NK-92 (cell line): ENCODE results near the gene ADARB2.
"Not testable (repeated sequence)": the region's sequence is repeated elsewhere in the genome, so short reads cannot be mapped to it uniquely, and the experiment has no call there.

Experiments used
- DNase-seq: peaks from one replicate; lab custom pipeline; 2025; ENCODE audit not compliant: unreplicated experiment; lab: John Stamatoyannopoulos, UW

Gene ADARB2

DNA sequence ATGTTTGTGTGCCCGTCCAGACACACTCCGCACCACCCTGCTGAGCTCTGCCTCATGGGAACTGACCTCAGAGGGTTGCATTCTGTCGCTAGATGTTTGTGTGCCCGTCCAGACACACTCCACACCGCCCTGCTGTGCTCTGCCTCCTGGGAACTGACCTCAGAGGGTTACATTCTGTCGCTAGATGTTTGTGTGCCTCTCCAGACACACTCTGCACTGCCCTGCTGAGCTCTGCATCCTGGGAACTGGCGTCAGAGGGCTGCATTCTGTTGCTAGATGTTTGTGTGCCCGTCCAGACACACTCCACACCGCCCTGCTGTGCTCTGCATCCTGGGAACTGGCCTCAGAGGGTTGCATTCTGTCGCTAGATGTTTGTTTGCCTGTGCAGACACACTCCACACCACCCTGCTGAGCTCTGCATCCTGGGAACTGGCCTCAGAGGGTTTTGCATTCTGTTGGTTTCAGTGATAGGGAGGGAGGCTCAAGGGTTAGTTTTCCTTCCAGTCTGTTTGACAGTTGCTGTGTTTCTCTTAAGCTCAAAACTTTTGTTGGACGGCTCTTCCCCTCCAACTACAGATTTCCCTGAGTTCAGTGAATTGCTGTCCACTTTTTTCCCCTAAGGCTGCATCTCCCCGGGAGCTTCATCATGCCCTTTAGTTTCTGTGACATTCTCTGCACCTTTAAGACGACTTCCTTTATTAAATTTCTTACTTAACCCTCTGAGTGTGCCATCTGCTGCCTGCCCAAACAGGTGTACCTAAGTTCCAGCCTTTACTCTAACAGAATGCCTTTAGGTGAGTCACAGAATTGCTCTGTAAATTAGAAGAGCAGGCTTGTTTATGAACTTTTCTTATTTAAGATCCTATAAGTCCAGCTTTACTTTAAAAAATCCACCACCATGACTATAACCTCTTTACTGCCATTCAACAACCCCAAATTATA lies 119.7 kb downstream of the ADARB2 start:
- not testable (repeated sequence) for DNase-seq

DNA sequence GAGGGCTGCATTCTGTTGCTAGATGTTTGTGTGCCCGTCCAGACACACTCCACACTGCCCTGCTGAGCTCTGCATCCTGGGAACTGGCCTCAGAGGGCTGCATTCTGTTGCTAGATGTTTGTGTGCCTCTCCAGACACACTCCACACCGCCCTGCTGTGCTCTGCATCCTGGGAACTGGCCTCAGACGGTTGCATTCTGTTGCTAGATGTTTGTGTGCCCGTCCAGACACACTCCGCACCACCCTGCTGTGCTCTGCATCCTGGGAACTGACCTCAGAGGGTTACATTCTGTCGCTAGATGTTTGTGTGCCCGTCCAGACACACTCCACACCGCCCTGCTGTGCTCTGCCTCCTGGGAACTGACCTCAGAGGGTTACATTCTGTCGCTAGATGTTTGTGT lies 120.6 kb downstream of the ADARB2 start:
- not testable (repeated sequence) for DNase-seq

GRCh38 chr10:1615186-1615954 lies 122.0 kb downstream of the ADARB2 start:
- no peak for DNase-seq

DNA sequence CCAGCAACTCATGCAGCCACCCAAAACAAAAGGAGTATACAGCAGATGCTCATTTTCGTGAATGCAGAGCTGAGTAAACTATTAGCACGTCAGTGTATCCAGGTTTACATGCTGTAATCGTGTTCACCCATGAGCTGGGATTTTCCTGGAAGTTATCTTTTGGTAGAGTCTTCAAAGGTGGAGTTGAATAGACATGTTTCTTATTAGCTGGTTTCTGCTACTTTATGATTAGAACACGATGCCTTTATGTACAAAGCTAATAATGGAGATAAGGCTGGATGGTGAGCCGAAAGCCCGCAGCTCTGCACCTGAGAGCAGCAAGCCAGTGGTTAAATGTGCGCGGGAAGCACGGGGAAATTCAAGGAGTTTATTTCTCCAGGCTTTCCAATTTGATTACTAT lies 123.8 kb downstream of the ADARB2 start:
- DNase-seq, result no peak

- no peak for DNase-seq
Observed at GRCh38 chr10:1612908-1613307, 124.4 kb downstream of the ADARB2 start.

- no peak for DNase-seq
Observed at GRCh38 chr10:1611936-1612550, 125.3 kb downstream of the ADARB2 start.

DNA sequence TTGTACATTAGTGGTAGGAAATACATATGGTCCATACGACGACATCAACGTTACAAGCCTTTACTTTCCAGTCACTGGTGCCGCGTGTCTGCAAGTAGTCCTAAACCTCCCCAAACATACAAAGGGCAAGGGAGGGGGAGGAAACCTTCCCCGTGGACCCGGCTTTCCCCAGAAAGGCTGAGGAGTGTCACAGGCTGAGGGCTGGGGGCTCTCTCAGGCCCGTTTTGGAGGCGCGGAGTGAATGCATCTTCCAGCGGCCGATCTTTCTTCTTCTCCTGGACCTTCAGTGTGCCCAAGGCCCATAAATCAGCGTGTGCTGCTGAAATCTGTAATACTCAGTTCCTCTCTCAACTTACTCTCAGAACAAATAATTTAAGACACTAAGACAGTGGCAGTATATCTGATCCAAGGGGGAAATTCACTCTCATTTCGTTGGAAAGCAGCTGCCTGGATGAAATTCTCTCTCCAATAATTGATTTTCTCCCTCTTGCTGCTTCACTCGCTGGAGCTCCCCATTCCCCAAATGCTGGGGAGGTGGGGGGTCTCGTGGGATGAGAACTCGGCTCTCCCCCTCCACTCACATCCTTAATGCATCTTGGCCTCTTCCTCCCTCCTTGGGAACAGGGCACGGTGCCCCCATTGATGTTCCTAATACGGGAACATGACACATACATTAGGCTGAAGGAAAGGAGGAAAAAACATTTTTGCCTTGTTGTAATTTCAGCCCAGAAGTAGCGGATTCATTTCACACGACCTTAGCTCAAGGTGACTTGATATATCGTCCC lies 126.1 kb downstream of the ADARB2 start:
- no peak for DNase-seq

- no peak for DNase-seq
Observed at GRCh38 chr10:1609648-1609970, 127.7 kb downstream of the ADARB2 start.

GRCh38 chr10:1608851-1609647 lies 128.3 kb downstream of the ADARB2 start:
- no peak for DNase-seq

GRCh38 chr10:1608408-1608807 lies 128.9 kb downstream of the ADARB2 start:
- no peak for DNase-seq

GRCh38 chr10:1607466-1607865 lies 129.9 kb downstream of the ADARB2 start:
- no peak for DNase-seq

- no peak for DNase-seq
Observed at GRCh38 chr10:1605999-1606940, 131.1 kb downstream of the ADARB2 start.

GRCh38 chr10:1605121-1605520 lies 132.2 kb downstream of the ADARB2 start:
- no peak for DNase-seq

DNA sequence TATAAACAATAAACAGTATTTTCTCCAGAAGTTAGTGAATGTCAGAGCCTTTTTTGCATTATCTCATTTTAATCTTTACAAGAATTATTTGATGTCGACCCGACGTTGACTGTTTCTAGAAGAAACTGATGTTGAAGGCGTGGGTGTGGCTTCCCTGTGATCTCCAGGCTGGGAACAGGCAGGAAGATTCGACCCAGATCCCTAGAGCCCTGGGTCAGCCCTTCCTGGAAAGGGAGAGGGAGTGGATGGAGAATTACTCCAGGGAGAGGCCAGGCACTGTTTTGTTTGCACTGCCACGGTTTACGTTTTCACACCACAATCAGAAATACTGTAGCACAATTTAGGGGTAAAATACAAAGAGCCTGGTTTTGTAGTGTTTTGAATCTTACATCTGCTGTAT lies 133.1 kb downstream of the ADARB2 start:
- no peak for DNase-seq

DNA sequence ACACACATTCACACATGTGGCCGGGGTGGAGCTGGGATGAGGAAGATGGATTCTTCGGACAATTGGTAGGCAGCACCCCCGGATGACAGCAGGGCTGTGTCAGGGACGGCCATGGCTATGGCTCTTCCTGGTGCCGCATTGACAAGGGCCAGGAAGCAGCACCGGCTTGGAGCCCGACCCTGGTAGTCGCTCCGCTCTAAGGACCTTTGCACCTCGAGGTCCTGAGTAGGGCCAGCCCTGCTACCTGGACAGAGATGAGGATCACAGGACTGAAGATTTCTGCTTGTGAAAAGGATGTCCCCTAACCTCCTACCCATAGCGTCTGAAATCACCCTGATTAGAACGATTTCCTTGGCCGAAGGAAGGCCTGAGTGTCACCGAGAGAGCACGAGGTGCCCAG lies 134.1 kb downstream of the ADARB2 start:
- no peak for DNase-seq

DNA sequence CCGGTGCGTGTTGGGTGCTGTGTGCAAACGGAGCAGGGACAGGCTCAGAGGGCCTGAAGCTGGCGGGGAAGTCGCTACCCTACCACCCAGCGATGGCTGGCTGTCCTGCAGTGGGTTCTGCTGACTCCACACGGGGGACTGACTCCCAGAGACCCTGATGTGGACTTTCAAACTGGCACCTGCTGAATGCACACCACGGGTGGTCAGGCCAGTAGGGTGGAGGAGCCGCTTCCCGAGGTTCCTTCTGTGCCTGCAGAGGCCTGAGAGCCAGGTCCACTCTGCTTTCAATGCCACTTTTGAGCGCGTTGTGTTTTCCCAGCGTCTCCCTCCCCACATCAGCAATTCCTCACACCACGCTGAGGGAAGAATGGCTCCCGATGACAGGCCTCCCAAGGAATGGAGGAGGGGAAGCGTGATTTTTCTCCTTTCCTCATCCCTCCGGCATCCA lies 135.3 kb downstream of the ADARB2 start:
- DNase-seq, result no peak

DNA sequence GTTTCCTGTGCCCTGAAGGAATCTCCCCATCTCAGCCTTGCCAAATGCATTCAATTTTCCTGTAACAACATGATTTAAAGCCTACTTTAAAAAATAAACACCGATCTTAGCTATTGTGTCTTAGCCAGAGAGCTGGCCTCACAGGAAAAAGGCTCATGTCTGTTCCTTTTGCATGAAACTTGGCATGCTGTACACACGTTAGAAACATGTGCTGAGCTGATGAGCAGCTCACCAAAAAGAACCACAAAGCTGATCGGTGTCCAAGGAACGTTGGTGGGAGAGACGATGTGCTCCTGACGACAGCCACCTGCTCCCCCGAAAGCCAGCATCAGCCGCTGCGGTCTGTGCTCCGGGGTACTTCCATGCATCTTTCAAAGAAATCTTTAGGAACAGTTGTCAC lies 135.9 kb downstream of the ADARB2 start:
- no peak for DNase-seq

DNA sequence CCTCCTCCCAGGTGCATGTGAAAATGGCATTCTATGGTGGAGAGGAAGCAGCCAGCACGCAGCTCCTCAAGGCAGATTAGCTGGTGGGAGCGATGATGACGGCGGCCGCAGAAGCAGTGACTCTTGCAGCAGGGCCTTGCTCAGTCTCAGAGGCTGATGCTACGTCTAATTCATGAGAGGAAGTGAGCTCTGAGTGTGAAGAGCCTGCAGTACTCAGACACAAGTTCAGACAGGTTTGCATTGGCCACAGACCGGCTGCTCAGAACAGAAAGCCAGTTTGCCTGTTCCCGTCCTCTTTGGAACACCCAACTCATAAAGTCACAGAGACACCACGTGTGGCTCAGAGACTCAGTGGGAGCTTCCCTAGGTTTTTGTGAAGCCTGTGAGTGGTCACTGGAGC lies 136.5 kb downstream of the ADARB2 start:
- no peak for DNase-seq
